ENCODE results near the gene CCSER2.

The CCSER2 gene

DNA sequence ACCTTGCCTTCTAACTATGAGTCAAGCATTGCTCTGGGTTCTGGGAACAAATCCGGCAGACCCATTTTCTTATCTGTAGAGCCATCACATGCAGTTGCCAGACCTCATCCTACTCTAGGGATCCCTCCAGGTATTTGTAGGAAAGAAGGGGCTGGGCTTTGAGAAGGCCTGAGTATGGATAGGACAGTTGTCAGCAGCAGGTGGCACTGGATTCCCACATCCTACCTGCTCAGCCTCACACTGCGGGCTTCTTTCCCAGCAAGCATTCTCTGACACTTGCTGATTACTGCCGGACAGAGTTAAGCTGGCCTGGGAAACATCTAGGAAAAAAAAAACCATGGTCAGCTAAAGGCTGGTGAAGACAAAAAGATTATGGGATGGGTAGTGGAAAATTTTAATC, 224.1 kb downstream of the CCSER2 start:
- no peaks in the 10 kb centered on the region for H3K9me3 ChIP-seq (ENCODE audit: low read depth, low read length)
- no peak overlapping the region for H3K27ac ChIP-seq
- TF ChIP-seq FOXP2 (optimal IDR thresholded peaks at IDR 0.05; ENCODE audit: control extremely low read depth, extremely low read length, insufficient read depth) (no peak), EZH2 (IDR thresholded peaks at IDR 0.05) (no peak), POLR2AphosphoS5 (IDR thresholded peaks at IDR 0.05; ENCODE audit: borderline replicate concordance, low read depth, low read length) (no peak)
- no peak overlapping the region for H3K4me3 ChIP-seq
- no peak for DNase-seq (ENCODE audit: low read depth, low spot score)
- no peaks in the 10 kb centered on the region for H3K36me3 ChIP-seq (ENCODE audit: insufficient read depth, low read length)
- no peak overlapping the region for H3K9ac ChIP-seq (ENCODE audit: insufficient read length)

DNA sequence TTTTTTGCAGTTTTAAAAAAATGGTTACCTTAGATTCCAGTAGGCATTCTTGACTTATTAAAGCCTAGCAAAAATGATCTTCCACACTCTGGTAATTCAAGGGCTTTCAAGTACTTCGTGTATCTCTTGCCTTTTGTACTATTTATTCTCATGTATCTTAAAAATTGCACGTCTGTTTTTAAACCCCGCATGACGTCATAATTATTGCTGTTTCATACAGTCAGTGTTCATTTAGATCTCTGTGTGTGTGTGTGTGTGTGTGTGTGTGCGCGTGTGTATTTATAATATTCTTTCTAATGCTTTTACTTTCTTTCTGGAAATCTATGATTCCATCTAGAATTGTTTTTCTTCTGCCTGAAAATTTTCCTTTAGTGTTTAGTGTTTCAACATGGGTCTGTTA, 234.2 kb downstream of the CCSER2 start:
- H3K4me3 ChIP-seq = no peak overlapping the region
- no peak for TF ChIP-seq EZH2 (IDR thresholded peaks at IDR 0.05)
- TF ChIP-seq FOXP2 (optimal IDR thresholded peaks at IDR 0.05; ENCODE audit: control extremely low read depth, extremely low read length, insufficient read depth) = no peak
- TF ChIP-seq POLR2AphosphoS5 (IDR thresholded peaks at IDR 0.05; ENCODE audit: borderline replicate concordance, low read depth, low read length) = no peak
- no peak overlapping the region for H3K9ac ChIP-seq (ENCODE audit: insufficient read length)
- no peak overlapping the region for H3K27ac ChIP-seq
- H3K36me3 ChIP-seq (ENCODE audit: insufficient read depth, low read length) = no peaks in the 10 kb centered on the region
- no peak for DNase-seq (ENCODE audit: low read depth, low spot score)
- H3K9me3 ChIP-seq (ENCODE audit: low read depth, low read length) = no peaks in the 10 kb centered on the region

DNA sequence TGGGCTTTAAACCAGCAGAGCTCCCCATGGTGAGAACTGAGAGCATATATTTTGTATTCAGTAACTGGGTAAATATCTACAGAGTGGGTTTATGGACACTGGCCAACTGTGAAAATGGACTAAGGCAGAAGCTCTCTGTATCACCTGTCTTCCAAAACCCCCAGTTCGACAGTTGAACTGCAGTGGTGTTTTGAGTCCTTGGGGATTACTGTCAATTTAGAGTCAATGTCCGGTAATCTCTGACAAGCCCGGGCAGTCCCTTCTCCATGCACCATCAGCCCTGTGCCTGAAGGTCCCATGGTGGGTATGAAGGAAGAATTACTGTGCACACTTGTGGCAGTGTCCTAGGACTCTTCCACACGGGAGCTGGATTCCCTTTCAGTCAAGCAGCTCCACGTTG, 235.0 kb downstream of the CCSER2 start:
- no peak for DNase-seq (ENCODE audit: low read depth, low spot score)
- H3K4me3 ChIP-seq = no peak overlapping the region
- TF ChIP-seq FOXP2 (optimal IDR thresholded peaks at IDR 0.05; ENCODE audit: control extremely low read depth, extremely low read length, insufficient read depth) (no peak), EZH2 (IDR thresholded peaks at IDR 0.05) (no peak), POLR2AphosphoS5 (IDR thresholded peaks at IDR 0.05; ENCODE audit: borderline replicate concordance, low read depth, low read length) (no peak)
- no peak overlapping the region for H3K27ac ChIP-seq
- no peaks in the 10 kb centered on the region for H3K9me3 ChIP-seq (ENCODE audit: low read depth, low read length)
- H3K9ac ChIP-seq (ENCODE audit: insufficient read length) = no peak overlapping the region
- no peaks in the 10 kb centered on the region for H3K36me3 ChIP-seq (ENCODE audit: insufficient read depth, low read length)

DNA sequence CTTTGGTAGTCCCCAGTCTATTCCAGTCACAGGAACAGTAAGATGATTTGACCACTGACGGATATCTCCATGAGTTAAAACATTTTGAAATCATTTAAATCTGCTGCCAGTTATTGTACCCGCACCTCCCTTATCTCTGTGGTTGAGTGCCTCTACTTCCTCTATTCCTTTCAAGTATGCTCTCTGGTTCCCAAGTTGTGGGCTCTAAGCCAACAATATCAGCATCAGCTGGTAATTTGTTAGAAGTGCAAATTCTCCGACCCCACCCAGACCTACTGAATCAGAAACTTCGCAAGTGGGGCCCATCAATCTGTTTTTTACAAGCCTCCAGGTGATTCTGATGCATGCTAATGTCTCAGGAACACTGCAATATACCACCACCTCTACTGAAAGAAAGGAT, 235.5 kb downstream of the CCSER2 start:
- TF ChIP-seq EZH2 (IDR thresholded peaks at IDR 0.05) = no peak
- TF ChIP-seq POLR2AphosphoS5 (IDR thresholded peaks at IDR 0.05; ENCODE audit: borderline replicate concordance, low read depth, low read length) = no peak
- TF ChIP-seq FOXP2 (optimal IDR thresholded peaks at IDR 0.05; ENCODE audit: control extremely low read depth, extremely low read length, insufficient read depth) = no peak
- Histone ChIP-seq H3K9ac (ENCODE audit: insufficient read length) (no peak overlapping the region), H3K36me3 (ENCODE audit: insufficient read depth, low read length) (no peaks in the 10 kb centered on the region), H3K27ac (no peak overlapping the region), H3K4me3 (no peak overlapping the region), H3K9me3 (ENCODE audit: low read depth, low read length) (no peaks in the 10 kb centered on the region)
- DNase-seq (ENCODE audit: low read depth, low spot score) = no peak

DNA sequence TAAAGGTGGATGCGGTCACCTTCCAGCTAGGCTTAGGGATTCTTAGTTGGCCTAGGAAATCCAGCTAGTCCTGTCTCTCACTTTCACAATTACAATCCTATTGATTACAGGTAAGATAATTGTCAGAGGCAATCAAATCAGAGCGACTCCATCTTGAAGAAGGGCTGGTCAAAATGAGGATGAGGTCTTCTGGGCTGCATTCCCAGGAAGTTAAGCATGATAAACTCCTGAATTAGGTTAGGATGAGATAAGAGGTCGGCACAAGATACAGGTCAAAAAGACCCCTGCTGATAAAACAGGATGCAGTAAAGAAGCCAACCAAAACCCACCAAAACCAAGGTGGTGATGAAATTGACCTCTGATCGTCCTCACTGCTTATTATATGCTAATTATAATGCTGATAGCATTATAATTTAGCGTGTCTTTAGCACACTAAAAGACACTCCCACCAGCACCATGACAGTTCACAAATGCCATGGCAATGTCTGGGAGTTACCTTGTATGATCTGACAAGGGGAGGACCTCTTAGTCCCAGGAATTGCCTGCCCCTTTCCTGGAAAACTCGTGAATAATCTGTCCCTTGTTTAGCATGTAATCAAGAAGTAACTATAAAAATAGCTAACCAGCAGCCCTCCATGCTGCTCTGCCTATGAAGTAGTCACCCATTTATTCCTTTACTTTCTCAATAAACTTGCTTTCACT, 237.6 kb downstream of the CCSER2 start:
- Histone ChIP-seq H3K27ac (no peak overlapping the region), H3K9ac (ENCODE audit: insufficient read length) (no peak overlapping the region), H3K36me3 (ENCODE audit: insufficient read depth, low read length) (no peaks in the 10 kb centered on the region), H3K4me3 (no peak overlapping the region), H3K9me3 (ENCODE audit: low read depth, low read length) (no peaks in the 10 kb centered on the region)
- TF ChIP-seq EZH2 (IDR thresholded peaks at IDR 0.05) (no peak), FOXP2 (optimal IDR thresholded peaks at IDR 0.05; ENCODE audit: control extremely low read depth, extremely low read length, insufficient read depth) (no peak), POLR2AphosphoS5 (IDR thresholded peaks at IDR 0.05; ENCODE audit: borderline replicate concordance, low read depth, low read length) (no peak)
- DNase-seq (ENCODE audit: low read depth, low spot score) = no peak

DNA sequence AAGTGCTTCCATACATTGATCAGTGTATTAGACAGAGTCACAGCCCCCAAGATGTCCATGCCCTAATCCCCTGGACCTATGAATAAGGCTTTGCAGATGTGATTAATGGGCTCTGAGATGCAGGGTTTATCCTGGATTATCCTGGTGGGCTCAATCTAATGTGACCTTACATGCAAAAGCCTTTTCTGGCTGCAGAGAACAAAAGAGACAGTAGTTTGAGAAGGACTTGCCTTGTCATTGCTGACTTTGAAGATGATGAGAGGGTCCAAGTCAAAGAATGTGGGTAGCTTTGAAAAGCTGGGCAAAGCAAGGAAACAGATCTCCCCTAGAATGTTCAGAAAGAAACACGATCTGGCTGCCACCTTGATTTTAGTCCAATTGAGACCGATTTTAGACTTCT, 238.7 kb downstream of the CCSER2 start:
- no peak for TF ChIP-seq FOXP2 (optimal IDR thresholded peaks at IDR 0.05; ENCODE audit: control extremely low read depth, extremely low read length, insufficient read depth)
- TF ChIP-seq EZH2 (IDR thresholded peaks at IDR 0.05) = no peak
- no peak for TF ChIP-seq POLR2AphosphoS5 (IDR thresholded peaks at IDR 0.05; ENCODE audit: borderline replicate concordance, low read depth, low read length)
- Histone ChIP-seq H3K4me3 (no peak overlapping the region), H3K27ac (no peak overlapping the region), H3K9ac (ENCODE audit: insufficient read length) (no peak overlapping the region), H3K9me3 (ENCODE audit: low read depth, low read length) (no peaks in the 10 kb centered on the region), H3K36me3 (ENCODE audit: insufficient read depth, low read length) (no peaks in the 10 kb centered on the region)
- DNase-seq (ENCODE audit: low read depth, low spot score) = no peak

Measured in SK-N-MC (cell line).